Endothelial cell of umbilical vein (primary cell): ENCODE measurements around the gene DPP10. TPM values are rescaled to one million over a fixed set of nuclear protein-coding genes. Genes with fewer than 3 reads are reported as not detected.

ENCODE experiments used
- BruUV-seq: library from RNA; stranded (reverse); fragments of 400-500 nt; replicated peaks from 2 replicates; lab custom pipeline; 2021; lab: Mats Ljungman, UMichigan
- CTCF ChIA-PET: fragments of 300-600, 350-600 bp; sonication (Branson Sonifier 250); formaldehyde crosslinking; loops from one replicate; lab custom pipeline; 2021; ENCODE audit warnings: antibody characterized with exemption, inconsistent platforms; lab: Charles Lee
- POLR2A ChIA-PET: fragments of 300-600, 350-600 bp; sonication (Branson Sonifier 250); formaldehyde crosslinking; loops from one replicate; lab custom pipeline; 2021; ENCODE audit warnings: antibody characterized with exemption, inconsistent platforms; lab: Charles Lee
- DNase-seq: peaks from one replicate; pipeline ENCODE4 v3.0.0-alpha.2; 2011; ENCODE audit warnings: low read depth, low spot score
- FAIRE-seq: peaks from 2 replicates; lab custom pipeline; 2011; peaks lifted over from hg19 to GRCh38; lab: Jason Lieb, UNC
- H2AFZ ChIP-seq: 2 replicates; pipeline ENCODE4 v1.6.0; 2012; ENCODE audit warnings: low read depth, low read length, control low read depth, inconsistent platforms
- H3K27ac ChIP-seq: 2 replicates; pipeline ENCODE4 v1.5.1; 2011; ENCODE audit warnings: low read depth, mild to moderate bottlenecking, control low read depth, low read length, moderate library complexity; ENCODE audit not compliant: insufficient read depth
- H3K27me3 ChIP-seq, 2 experiments: 2 replicates each; pipeline versions ENCODE4 v1.6.0 to v1.6.1; 2011; ENCODE audit warnings: low read length in 2 of 2, mixed read lengths in 1 of 2; ENCODE audit not compliant: control insufficient read depth in 2 of 2, insufficient read depth in 2 of 2
- H3K36me3 ChIP-seq, 2 experiments: 2 replicates in 1 of 2; 3 replicates in 1 of 2; pipeline ENCODE4 v1.5.1; 2011; ENCODE audit warnings: low read length in 2 of 2, mild to moderate bottlenecking in 1 of 2, moderate library complexity in 1 of 2; ENCODE audit not compliant: control insufficient read depth in 2 of 2, insufficient read depth in 2 of 2; ENCODE audit errors: extremely low read depth in 1 of 2
- H3K4me1 ChIP-seq: 3 replicates; pipeline ENCODE4 v1.5.1; 2011; ENCODE audit warnings: mild to moderate bottlenecking, low read length; ENCODE audit not compliant: control insufficient read depth, insufficient read depth; ENCODE audit errors: extremely low read depth
- H3K4me2 ChIP-seq: 2 replicates; pipeline ENCODE4 v1.6.1; 2011; ENCODE audit warnings: low read length, control low read depth, mixed read lengths; ENCODE audit not compliant: insufficient read depth
- H3K4me3 ChIP-seq, 3 experiments: fragments of 200-600 bp in 1 of 3; sonication (generic), shearing (Covaris generic) in 1 of 3; replicated peaks in 1 of 3; 2 replicates each; pipeline ENCODE4 v1.5.1; 2011 to 2016; ENCODE audit warnings: control low read depth in 3 of 3, low read length in 3 of 3, mild to moderate bottlenecking in 2 of 3, inconsistent platforms in 1 of 3, low read depth in 1 of 3, moderate library complexity in 1 of 3; ENCODE audit not compliant: insufficient read depth in 1 of 3
- H3K79me2 ChIP-seq: 2 replicates; pipeline ENCODE4 v1.6.0; 2012; ENCODE audit warnings: low read length, inconsistent platforms; ENCODE audit not compliant: control insufficient read depth, insufficient read depth
- H3K9ac ChIP-seq: replicated peaks from 2 replicates; pipeline ENCODE3; 2011; ENCODE audit warnings: low read length, control low read depth; ENCODE audit not compliant: insufficient read depth; ENCODE audit errors: extremely low read depth
- H3K9me1 ChIP-seq: replicated peaks from 3 replicates; pipeline ENCODE4 v1.6.0; 2011; ENCODE audit warnings: mild to moderate bottlenecking, low read length; ENCODE audit not compliant: control insufficient read depth, insufficient read depth; ENCODE audit errors: extremely low read depth
- H3K9me3 ChIP-seq: replicated peaks from 2 replicates; pipeline ENCODE4 v1.5.1; 2012; ENCODE audit warnings: low read length, inconsistent platforms; ENCODE audit not compliant: control insufficient read depth, insufficient read depth
- H4K20me1 ChIP-seq: replicated peaks from 2 replicates; pipeline ENCODE3; 2011; ENCODE audit warnings: mild to moderate bottlenecking, low read length; ENCODE audit not compliant: control insufficient read depth, insufficient read depth; ENCODE audit errors: extremely low read depth
- CTCF ChIP-seq, 2 donors: IDR thresholded peaks; 1 replicate in 1 of 2; 2 replicates in 1 of 2; pipeline ENCODE4 v1.5.1; 2011; ENCODE audit warnings: low read length in 2 of 2, mild to moderate bottlenecking in 2 of 2, moderate library complexity in 2 of 2, control low read depth in 1 of 2, inconsistent platforms in 1 of 2, low read depth in 1 of 2; ENCODE audit not compliant: insufficient read depth in 1 of 2; ENCODE audit errors: extremely low read depth in 1 of 2
- EZH2 ChIP-seq: IDR thresholded peaks from 2 replicates; pipeline ENCODE4 v1.6.1; 2012; ENCODE audit warnings: borderline replicate concordance, low read depth, mild to moderate bottlenecking, moderate library complexity, low read length, inconsistent platforms; ENCODE audit not compliant: severe bottlenecking
- FOS ChIP-seq: IDR thresholded peaks from 2 replicates; pipeline ENCODE4 v1.6.1; 2011; ENCODE audit warnings: mild to moderate bottlenecking, low read length, moderate library complexity, borderline replicate concordance; ENCODE audit not compliant: insufficient read depth
- GATA2 ChIP-seq: IDR thresholded peaks from 2 replicates; pipeline ENCODE4 v1.7.0; 2011; ENCODE audit warnings: low read depth, mild to moderate bottlenecking, moderate library complexity, mixed read lengths, low read length; ENCODE audit not compliant: insufficient read length, insufficient read depth
- JUN ChIP-seq: IDR thresholded peaks from 2 replicates; pipeline ENCODE4 v1.6.1; 2011; ENCODE audit warnings: borderline replicate concordance, low read depth; ENCODE audit not compliant: insufficient read length, insufficient read depth
- MAX ChIP-seq: IDR thresholded peaks from 2 replicates; pipeline ENCODE4 v1.6.1; 2011; ENCODE audit not compliant: insufficient read depth, insufficient read length
- MYC ChIP-seq: IDR thresholded peaks from one replicate; pipeline ENCODE4 v1.6.1; 2011; ENCODE audit warnings: mild to moderate bottlenecking, low read depth, low read length
- POLR2A ChIP-seq: IDR thresholded peaks from 2 replicates; pipeline ENCODE4 v1.6.1; 2012; ENCODE audit warnings: low read depth, mild to moderate bottlenecking, control low read depth, low read length
- POLR2AphosphoS5 ChIP-seq: IDR thresholded peaks from 2 replicates; pipeline ENCODE4 v1.6.1; 2012; ENCODE audit warnings: low read depth, mild to moderate bottlenecking, control low read depth, low read length, moderate library complexity; ENCODE audit not compliant: insufficient read depth
- dilution Hi-C: fragments of 300-500 bp; cut with MboI; formaldehyde crosslinking; loops from one replicate; pipeline ENCODE4 v1.15.0; 2019; ENCODE audit warnings: low sequenced_read_pairs; ENCODE audit not compliant: extremely low pct_ligation_motif_present
- intact Hi-C: fragments of 100-400 bp; cut with micrococcal nuclease; formaldehyde crosslinking; loops from one replicate; pipeline ENCODE4 v1.10.0; 2022
- polyA plus RNA-seq, 4 experiments: library from polyadenylated mRNA; depleted of rRNA in 3 of 4; stranded (reverse) in 3 of 4; unstranded in 1 of 4; fragments of >200 nt; gene quantifications; 2 replicates each; pipeline versions ENCODE4 v1.2.1 to v1.2.3, GENCODE V29; 2011 to 2012; ENCODE audit warnings: missing spikeins in 1 of 4
- total RNA-seq: library from RNA; stranded (reverse); gene quantifications from 2 replicates; pipeline ENCODE4 v1.2.3, GENCODE V29; 2021

The DPP10 gene
- total and polyA plus RNA-seq, 2 donors (not counting 3 experiments of a cell fraction or from before 2014, with no cell fraction given), result not detected

DNA sequence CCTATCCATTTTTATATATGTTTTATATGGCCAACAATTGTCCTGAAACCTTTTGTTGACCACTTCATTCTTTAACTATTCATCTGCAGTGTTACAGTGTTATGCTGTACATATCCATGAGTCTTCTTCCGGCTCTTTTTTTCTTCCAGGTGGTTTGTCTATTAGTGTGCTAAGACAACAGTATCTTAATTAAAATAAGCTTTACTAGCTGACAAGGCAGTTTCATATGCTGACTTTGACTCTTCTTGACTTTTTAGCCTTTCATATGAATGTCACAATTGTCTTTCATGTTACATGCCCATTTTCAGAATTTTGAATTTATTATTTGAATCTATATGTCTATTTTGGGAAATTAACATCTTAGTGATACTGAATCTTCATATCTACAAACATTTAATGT is 1249.0 kb downstream of the DPP10 start:
- CTCF ChIA-PET, result no interaction called here

More for the DNA sequence above, 1249.0 kb downstream of the DPP10 start:
- no peak for DNase-seq
- FAIRE-seq, result no peak
- Histone ChIP-seq H3K79me2 (no peaks in the 10 kb centered on the region), H3K36me3 (no peaks in the 10 kb centered on the region), H3K27me3 (no peaks in the 10 kb centered on the region), H3K27ac (no peak overlapping the region), H3K9ac (no peak overlapping the region), H3K4me2 (no peak overlapping the region), H2AFZ (no peak overlapping the region), H3K4me1 (no peaks in the 10 kb centered on the region), H3K4me3 (no peak overlapping the region), H4K20me1 (no peaks in the 10 kb centered on the region), H3K9me3 (peaks cover 2% of the 10 kb centered on the region), H3K9me1 (no peaks in the 10 kb centered on the region)
- no peak for TF ChIP-seq POLR2A
- TF ChIP-seq GATA2, result no peak
- TF ChIP-seq POLR2AphosphoS5, result no peak
- TF ChIP-seq FOS, result no peak
- no peak for TF ChIP-seq MAX
- no peak for TF ChIP-seq MYC
- no peak for TF ChIP-seq CTCF (IDR thresholded peaks at IDR 0.05; ENCODE audit: extremely low read depth in 1 of 2, insufficient read depth in 1 of 2, low read depth in 1 of 2, low read length in 2 of 2)
- no peak for TF ChIP-seq EZH2
- TF ChIP-seq JUN, result no peak
- POLR2A ChIA-PET, result no interaction called here
- intact Hi-C loops (no loop called here), dilution Hi-C loops (no loop called here)
- no TSS peak for BruUV-seq
